Stimulated activated CD4-positive, alpha-beta T cell treated with anti-CD3 and anti-CD28 coated beads, Interleukin-15, amount 100 ng/mL, for 1 hour (primary cell): ENCODE measurements around the gene FAM184B.

Source experiments
- DNase-seq, 2 donors: peaks; one replicate each; pipeline ENCODE4 v3.0.0-alpha.2; 2020; ENCODE audit warnings: low read depth in 1 of 2, low spot score in 1 of 2

The FAM184B gene

GRCh38 chr4:17778431-17778830 lies 3.0 kb downstream of the FAM184B start:
- no peak for DNase-seq

- no peak for DNase-seq
Measured at GRCh38 chr4:17773135-17773698, 8.2 kb downstream of the FAM184B start.

- DNase-seq: no peak
Measured at GRCh38 chr4:17771284-17771908, 10.0 kb downstream of the FAM184B start.

GRCh38 chr4:17770845-17771244 lies 10.6 kb downstream of the FAM184B start:
- no peak for DNase-seq

- no peak for DNase-seq
Measured at GRCh38 chr4:17769406-17770174, 11.8 kb downstream of the FAM184B start.

- no peak for DNase-seq
Measured at GRCh38 chr4:17766826-17767458, 14.5 kb downstream of the FAM184B start.

- no peak for DNase-seq
Measured at GRCh38 chr4:17765514-17766286, 15.7 kb downstream of the FAM184B start.

GRCh38 chr4:17763931-17764330 lies 17.5 kb downstream of the FAM184B start:
- no peak for DNase-seq

GRCh38 chr4:17763416-17763815 lies 18.0 kb downstream of the FAM184B start:
- DNase-seq: no peak

- DNase-seq: no peak
Measured at GRCh38 chr4:17762726-17763125, 18.7 kb downstream of the FAM184B start.

- DNase-seq: no peak
Measured at GRCh38 chr4:17761062-17761461, 20.4 kb downstream of the FAM184B start.

GRCh38 chr4:17760626-17761025 lies 20.8 kb downstream of the FAM184B start:
- no peak for DNase-seq

GRCh38 chr4:17758485-17758884 lies 22.9 kb downstream of the FAM184B start:
- DNase-seq: no peak

GRCh38 chr4:17757621-17758020 lies 23.8 kb downstream of the FAM184B start:
- no peak for DNase-seq

- no peak for DNase-seq
Measured at GRCh38 chr4:17753646-17754045, 27.8 kb downstream of the FAM184B start.

GRCh38 chr4:17740702-17741101 lies 40.7 kb downstream of the FAM184B start:
- DNase-seq: no peak

GRCh38 chr4:17736484-17736883 lies 44.9 kb downstream of the FAM184B start:
- no peak for DNase-seq

- no peak for DNase-seq
Measured at GRCh38 chr4:17726911-17727310, 54.5 kb downstream of the FAM184B start.

GRCh38 chr4:17723648-17724047 lies 57.8 kb downstream of the FAM184B start:
- DNase-seq: no peak

GRCh38 chr4:17722356-17722700 lies 59.1 kb downstream of the FAM184B start:
- no peak for DNase-seq
